Measurements from ENCODE around the gene CDRT15L2.
"Not testable (repeated sequence)": the region's sequence is repeated elsewhere in the genome, so short reads cannot be mapped to it uniquely, and the experiment has no call there.

GRCh38 chr17:20530104-20530503, 49.4 kb upstream of the CDRT15L2 start:
- not testable (repeated sequence) for TF ChIP-seq CTCF (IDR thresholded peaks at IDR 0.05); EZH2 (IDR thresholded peaks at IDR 0.05; ENCODE audit: borderline replicate concordance, insufficient read depth, low read depth, low read length, poor library complexity, severe bottlenecking)

Measured in B cell (primary cell).